GM18502 (cell line): Measurements from ENCODE around the gene MYBPC3.

Source experiments
- ATAC-seq: cut with Tn5 transposase; IDR thresholded peaks from one replicate; pipeline ENCODE4 v1.9.1; 2021; ENCODE audit warnings: mild to moderate bottlenecking; ENCODE audit not compliant: unreplicated experiment, poor library complexity

The MYBPC3 gene

DNA sequence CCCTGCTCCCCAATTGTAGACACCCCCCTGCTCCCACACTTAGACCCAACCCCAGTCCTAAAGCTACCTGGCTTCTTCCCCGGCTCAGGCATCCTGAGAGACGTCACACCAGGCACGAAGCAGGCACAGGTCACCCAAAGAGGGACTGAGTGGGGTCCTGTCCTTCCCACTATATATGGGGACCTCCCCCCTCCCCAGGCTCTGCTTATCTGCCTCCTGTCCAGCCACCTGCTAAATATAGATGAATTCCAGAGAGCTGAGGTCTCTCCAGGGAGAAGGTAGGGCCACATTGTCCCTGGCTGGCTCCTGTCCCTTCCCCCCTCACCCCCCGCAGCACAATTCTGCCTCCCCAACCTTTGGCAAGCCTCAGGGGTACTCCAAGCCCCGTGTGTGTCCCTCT lies at the start of gene MYBPC3:
MYBPC3 (minus strand) TSS at position 147 of the 400 bp plus-strand sequence; CDS start at position 92, 55 bp downstream.
- ATAC-seq, result no peak

DNA sequence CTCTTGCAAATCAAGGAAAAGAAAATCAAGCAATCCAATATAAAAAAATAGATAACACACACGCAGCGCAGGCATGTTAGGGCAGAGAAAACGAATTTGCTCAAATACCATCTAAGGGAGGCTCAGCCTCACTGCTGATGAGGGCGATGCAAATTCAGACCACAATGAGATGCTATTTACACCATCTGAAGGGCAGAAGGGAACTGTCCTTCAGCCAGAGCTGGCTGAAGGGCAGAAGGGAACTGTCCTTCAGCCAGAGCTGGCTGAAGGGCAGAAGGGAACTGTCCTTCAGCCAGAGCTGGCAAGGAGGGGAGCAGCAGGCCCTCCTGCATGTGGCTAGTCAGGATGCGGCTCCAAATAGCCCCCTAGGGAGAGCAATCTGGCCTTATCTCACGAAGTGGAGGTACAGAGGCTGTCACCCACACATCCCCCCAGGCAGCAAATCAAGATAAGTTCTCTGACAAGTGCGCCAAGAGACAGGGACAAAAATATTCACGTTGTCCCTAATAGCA lies 48.3 kb upstream of the MYBPC3 start:
- ATAC-seq, result peak; percentile 68

DNA sequence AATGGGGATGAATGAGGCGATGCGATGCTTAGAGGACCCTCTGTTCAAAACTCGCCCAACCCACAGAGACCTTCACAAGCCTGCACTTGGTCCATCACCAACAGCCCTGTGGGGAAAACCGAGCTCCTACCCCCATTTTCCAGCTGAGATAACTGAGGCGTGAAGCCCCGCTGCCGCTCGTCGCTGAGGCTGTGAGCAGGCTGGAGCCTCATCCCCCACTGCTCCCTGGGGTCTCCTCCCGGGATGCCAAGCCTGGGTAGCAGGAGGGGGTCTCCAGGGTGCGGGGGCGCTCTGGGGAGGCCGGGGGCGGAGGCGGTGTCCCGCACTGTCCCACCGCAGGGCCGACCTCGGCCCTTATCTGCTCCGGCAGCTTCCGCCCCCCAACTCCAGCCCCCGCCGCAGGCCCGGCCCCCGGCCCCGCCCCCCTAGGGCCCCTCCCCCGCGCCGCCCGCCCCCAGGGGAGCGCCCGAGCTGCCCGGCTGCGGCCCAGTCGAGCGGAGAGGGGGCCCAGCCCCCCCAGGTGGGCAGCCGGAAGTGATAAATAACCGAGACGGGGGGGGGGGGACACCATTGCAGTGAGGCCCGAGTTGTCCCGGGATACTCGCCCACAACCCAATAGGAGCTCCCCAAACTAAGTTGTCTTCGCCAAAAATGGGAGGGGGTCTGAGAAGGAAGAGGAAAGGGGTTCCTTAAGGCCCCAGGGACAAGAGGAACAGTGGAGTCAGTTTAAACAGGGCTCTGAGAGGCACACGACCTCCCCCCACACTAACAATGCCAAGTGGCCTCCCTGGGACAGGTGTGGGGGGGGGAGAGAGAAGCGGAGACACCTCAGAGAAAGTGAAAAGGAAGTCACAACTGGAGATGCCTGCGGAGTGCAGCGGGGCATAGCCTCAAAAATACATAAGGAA lies 47.6 kb upstream of the MYBPC3 start:
- ATAC-seq, result peak; percentile 55

DNA sequence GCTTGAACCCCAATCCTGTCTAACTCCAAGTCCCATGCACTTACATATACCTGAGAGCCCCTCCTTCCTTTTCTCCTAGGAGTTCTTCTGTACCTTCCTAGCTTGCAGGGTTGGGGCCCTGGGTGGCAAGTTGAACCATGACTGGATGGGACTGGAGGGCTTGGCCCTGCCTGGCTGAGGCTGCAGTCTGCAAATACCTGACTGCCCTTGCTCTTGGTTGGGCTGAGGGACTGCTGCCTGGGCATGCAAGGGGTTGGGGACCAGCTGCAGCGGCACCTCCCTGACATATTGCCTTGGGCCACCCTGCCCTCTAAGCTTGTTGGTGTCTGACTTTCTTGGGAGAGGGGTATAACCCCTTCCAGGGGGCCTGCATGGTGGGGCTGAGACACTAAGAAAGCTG lies 46.0 kb upstream of the MYBPC3 start:
- no peak for ATAC-seq

DNA sequence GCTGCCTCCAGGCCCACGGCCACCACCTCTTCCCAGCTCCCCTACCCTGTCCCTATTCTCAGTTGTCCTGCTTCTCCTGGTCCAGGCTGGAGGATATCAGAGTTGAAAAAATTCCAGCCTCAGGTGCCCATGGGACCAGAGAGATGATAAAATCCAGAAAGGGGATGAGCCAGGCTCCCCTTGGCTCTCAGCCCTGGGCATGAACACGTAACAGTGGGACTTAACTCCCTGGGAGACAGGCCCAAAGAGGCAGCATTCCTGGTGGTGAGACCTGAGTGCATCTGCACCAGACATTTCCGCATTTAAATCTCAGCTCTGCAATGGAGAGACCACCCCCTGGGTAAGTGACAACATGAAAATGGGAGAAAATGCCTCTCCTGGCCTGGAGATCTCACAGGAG lies 45.5 kb upstream of the MYBPC3 start:
- ATAC-seq, result no peak

DNA sequence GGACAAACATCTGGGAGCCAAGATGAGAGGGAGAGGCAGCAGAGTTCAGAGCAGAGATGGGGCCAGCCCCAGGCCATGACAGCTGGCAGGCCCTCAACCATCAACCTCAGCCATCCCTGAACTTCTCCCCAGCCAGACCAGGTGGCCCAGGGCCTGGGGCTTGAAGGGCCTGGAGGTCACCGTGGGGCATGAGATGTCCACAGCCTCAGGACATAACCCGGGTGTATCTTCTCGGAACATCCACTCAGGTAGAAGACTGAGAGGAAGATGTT lies 43.5 kb upstream of the MYBPC3 start:
- no peak for ATAC-seq

DNA sequence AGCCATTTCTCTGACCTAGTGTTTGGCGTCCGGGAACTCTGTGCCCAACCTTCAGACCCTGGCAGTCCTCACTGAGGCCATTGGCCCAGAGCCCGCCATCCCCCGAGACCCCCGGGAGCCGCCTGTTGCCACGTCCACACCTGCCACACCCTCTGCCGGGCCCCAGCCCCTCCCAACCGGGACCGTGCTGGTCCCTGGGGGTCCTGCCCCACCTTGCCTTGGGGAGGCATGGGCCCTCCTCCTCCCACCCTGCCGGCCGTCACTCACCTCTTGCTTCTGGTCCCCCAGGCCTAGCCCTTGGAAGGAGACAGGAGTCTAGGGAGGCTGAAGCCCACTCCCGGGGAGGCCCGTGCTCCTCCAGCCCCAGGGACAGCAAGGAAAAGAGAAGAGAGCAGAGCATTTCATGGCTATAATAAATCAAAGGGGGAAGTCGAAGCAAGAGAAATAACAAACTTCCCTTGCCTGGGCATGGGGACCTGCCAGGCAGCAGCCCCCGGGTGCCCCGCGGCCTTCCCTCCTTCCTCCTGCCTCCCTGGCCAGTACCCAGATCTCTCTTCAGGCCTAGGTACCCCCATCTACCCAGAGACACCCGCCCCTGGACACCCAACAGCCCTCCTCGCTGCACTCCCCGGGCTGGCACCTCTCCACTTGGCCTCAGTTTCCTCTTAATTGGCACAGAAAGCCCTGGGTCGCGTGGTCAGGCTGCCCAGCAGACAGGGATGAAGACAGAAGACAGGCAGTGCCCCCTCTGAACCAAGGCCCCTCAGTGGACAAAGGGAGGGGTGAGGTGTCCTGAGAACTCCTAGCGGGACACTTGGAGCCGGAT lies 42.9 kb upstream of the MYBPC3 start:
- no peak for ATAC-seq

DNA sequence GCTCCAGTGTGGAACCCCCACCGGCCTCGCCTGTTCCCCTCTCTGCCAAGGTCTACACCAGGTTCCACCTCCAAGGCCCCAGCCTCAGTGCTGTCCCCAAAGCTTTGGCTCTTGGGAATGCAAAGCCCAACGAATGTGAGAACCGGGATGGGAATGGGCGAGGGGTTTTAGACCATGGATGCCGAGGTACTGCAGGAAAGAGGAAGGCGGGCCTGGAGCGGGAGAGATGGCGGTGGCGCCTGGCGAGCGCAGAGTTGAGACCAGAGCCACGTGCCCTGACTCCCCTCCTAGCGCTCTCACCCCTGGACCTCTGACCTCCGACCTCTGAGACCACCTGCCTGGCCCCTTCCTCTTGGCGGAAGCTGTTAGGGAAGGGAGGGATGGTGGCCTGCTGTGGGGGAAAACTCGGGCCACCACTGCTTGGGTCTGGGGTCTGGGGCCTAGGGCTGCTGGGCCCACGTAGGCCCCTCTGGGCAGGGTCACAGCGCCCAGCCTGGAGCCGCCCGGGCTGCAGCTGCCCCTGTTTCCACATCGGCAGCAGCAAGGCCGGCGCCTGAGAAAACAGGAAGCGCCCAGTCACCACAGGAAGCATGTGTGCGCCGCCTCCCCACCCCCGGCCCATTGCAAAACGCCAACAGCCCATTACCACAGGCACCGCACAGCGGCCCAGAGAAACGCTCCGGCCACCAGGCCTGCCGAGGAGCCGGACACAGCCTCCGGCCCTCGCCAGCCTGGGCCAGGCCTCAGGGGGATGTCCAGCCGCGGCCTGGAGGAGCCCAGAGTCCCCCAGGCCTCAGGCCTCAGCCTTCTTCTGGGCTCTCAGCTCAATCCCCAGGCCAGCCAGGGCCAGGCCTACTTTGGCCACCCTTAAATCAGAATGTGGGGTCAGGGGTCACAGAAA lies 42.1 kb upstream of the MYBPC3 start:
- peak; percentile 74 for ATAC-seq

DNA sequence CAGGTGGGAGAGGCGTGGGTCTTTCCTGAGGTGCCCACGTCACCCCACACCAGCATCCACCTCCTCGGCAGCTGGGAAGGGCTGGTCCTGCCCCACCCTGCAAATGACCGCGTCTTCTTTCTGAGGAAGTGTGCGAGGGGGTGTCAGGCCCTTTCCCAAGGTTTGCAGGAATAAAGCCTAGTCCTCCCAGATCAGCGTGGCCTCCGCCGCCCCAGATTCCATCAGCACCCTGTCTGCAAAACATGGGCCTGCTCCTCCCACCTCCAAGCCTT lies 41.5 kb upstream of the MYBPC3 start:
- no peak for ATAC-seq

DNA sequence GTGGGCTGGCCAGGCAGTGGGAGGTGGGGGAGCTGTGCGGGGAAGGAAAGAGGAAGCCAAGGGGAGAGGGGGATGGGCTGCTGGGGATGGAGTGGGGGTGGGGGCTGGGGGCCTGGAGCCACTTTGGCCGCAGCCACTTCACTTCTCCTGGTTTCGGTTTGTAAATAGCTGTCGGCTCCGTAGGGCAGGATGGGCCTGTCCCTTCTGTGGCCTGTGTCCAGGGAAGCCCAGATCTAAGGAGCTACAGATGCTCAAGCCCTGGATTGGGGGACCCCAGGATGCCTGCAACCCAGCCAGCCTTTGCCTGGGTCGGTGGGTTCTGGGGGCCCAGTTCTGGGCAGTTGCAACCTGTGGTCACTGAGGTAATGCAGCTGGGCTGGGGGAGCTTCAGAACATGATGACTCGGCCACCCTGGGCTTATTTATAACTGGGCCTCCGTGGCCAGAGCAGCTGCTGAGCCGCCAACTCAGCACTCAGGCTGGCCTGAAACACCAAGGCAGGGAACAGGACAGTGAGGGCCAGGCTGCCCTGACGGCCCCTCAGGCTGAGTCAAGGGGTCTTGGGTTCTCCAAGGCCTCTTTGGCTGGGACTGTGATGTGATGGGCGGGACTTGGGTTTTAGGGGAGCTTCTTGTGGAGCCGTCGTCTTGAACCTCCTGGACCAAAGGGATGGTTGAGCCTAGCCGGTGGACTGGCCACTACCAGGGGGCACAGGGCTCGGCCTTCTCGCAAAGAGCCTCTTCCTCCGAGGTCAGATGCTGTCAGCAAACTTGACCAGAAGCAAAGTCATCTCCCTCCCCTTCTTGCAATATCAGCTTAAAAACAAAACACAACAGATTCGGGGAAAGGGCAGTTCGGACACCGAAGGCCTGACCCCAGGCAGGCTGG lies 40.9 kb upstream of the MYBPC3 start:
- ATAC-seq, result no peak

DNA sequence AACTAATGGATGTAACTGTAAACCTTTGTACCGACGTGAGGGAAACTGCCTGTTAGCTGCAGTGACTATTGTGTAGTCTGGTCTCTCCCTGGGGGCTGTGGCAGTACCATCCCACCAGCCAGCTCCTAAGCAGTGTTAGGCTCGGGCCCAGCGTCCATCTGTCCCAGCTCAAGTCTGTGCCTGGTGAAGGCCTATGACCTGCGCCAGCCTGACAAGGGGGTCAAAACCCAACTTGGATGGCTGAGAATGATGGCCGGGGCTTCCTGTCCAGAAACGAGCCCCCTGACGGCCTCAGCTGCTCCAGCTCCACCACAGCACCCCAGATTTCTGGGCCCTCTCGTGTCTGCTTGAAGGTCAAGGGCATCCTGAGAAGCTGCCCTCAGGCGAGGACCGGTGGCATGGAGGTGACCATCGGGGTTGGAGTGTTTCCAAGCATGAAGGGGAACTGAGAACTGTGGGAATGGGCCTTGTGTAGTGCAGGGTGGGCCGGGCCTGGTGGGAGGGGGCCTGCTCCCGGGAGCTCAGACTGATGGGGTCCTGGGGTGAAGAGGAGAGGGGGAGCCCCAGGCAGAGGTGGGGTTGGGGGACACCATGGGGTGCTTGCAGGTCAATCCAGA lies 40.2 kb upstream of the MYBPC3 start:
- ATAC-seq, result no peak

DNA sequence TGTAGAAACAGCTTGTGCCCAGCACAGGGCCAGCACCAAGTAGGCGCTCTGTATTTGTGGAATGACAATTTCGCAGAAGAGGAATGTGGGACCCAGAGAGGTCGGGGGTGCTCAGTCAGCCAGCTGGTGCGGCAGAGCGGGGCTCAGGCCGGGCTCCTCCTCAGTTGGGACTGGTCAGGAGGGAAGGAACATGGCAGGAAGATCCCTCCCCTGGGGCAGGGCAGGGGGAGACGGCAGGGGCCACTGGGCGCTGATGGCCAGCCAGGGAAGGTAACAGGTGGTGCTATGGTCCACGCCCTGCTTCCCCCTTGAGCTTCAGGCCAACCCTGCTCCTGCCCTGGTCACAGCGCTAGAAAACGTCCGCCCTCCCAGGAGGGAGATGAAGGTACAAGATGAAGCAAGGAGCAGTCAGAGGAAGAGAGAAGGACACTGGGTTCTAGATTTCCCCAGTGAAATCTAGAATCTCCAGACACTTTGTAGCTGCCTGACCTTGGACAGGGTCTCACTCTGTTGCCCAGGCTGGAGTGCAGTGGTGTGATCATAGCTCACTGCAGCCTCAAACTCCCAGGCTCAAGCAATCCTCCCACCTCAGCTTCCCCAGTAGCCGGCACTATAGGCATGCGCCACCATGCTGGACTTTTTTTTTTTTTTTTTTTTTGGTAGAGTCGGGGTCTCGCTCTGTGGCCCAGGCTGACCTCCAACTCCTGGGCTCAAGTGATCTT lies 39.4 kb upstream of the MYBPC3 start:
- ATAC-seq, result no peak

DNA sequence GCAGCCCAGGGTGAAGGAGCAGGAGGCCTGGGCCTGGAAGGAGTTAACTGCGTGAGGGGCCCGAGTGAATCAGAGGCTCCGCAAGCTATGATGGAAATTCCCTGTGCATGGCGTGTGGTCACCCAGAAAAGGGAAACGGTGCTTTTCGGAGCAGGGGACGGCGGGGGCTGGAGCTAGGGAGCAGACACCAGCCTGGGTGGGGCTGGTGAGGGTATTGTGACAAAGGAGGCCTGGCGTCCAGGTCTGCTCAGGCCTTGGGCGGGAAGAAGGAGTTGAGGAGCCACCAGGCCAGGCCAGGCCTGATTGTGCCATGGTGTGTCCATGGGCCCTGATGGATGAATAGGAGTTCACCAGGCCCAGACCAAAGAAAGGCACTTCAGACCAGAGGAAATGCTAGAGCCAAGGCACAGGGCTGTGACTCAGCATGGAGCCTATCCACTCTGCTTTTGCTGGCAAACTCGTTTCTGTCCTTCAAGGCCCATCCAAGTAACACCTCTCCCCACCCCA lies 38.6 kb upstream of the MYBPC3 start:
- ATAC-seq, result no peak

DNA sequence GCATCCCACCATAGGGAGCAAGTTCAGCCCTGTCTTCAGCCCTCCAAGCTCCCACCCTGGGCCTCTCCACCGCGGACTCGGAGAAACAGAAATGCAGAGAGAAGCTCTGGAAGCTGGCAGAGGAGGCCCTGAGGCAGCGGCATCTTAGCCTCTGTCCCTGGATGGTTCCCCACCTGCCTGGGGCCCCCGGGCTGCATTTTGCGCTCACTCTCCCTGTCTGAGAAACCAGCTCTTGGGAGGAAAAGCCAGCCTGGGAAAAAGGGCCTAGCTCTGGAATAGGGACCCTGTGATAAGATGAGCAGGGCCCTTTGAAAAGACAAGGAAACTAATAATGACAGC lies 37.9 kb upstream of the MYBPC3 start:
- no peak for ATAC-seq

DNA sequence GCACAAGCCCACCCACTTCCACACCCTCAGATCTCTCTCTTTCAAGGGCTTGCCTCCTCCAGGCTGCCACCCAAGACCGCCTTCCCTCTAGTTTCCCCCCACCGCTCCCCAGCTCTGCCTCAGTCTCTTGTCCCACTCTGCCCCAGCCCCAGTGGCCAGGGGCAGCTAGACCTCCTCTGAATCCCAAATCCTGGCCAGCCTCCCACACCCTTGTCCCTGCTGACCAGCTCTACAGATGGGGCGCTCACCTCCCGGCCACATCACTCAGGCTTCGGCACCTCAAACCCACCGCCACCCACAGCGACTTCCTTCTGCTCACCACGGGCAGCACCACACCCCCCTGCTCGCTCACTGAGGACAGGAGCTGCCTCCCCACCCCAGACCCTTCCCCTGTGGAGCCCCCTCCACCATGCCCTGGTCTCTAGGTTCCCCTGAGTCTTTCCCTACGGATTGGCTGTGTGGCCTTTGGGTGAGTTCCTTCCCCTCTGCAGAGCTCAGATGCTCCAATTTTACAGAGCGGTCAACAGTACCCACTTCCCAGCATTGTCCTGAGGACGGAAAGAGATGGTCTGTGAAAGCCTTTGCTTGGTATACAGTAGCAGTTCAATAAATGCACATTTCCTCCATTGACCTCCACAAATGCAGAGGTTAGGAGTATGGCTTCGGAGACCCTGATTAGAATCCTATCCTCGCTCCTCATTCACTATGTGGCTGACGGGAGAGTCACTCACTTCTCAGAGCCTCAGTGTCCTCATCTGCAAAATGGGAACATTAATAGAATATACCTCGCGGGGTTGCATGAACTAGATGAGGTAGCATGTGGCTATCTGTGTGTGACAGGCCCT lies 37.3 kb upstream of the MYBPC3 start:
- no peak for ATAC-seq

DNA sequence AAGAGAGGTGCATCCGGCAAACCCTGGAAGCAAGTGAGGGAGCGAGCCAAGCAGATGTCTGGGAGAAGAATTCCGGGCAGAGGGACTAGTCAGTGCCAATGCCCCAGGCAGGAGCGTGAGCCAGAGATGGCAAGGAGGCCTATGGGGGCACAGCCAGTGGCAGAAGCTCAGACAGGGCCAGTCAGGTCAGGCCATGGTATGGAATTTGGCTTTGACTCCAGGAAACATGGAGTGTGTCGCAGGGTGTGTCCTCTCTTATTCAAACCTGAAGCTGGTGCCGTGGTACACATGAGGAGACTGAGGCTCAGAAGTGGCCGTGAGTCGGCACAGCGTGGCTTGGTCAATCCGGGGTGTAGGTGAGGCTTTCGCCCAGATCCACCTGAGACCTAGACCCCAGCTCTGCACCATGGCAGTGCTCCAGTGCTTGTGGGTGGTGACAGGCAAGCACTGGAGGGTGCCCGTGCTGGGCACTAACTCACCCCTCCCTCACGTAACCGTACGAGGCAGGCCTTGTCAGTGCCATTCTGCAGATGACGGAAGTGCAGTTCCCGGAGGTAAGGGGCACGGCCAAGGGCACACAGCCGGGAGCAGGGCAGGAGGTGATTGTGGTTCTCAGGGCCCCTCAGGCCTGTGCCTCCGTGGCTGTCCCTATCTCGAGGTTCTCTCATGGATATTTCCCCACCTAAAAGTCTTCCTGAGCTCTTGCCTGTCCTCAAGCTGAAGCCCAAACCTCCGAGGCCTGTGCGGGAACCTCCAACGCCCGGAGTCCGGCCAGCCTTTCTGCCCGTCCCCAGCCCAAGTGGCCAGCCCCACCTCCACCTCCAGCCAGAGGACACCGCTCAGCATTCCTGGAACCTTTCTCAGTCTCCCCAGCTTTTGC lies 36.4 kb upstream of the MYBPC3 start:
- no peak for ATAC-seq
